ENCODE measurements around the gene SEPTIN3. TPM values are rescaled to one million over a fixed set of nuclear protein-coding genes. Genes with fewer than 3 reads are reported as not detected.
"Not testable (repeated sequence)": the region's sequence is repeated elsewhere in the genome, so short reads cannot be mapped to it uniquely, and the experiment has no call there.

Gene SEPTIN3
- total RNA-seq, 2 donors from 2014 or later: 0.52 TPM; not detected in 1

DNA sequence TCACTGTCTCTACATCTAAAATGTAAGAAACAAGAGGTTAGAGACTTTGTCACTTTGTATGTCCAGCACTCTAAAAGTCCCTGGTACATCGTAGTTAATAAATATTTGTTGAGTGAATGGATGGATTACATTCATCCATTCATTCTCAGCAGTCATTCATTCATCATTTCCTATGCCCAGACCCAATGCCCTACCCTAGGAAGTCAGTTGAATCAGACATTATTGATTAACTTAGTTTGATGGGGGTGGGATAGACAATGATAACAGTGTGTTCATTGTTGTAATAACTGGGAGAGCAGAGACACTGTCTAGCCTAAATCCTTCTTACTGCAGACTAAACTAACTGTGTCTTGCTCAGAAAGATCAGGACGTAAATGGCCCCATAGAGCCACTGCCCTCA, 21.1 kb upstream of the SEPTIN3 start:
- Histone ChIP-seq H3K4me3 (no peak overlapping the region), H3K36me3 (replicated peaks in 1 of 2; ENCODE audit: insufficient read depth in 1 of 2, low read depth in 2 of 2) (no peaks in the 10 kb centered on the region), H3K4me1 (peaks cover 15% of the 10 kb centered on the region), H3K27ac (no peak overlapping the region), H3K27me3 (no peaks in the 10 kb centered on the region), H3K9me3 (no peaks in the 10 kb centered on the region)
- WGBS, 2 donors: 73 to 81% methylated on average over 2 of the region's 2 CpGs
- no peak for DNase-seq
- ATAC-seq: no peak
- TF ChIP-seq CTCF (IDR thresholded peaks at IDR 0.05): no peak
- no peak for TF ChIP-seq POLR2A (IDR thresholded peaks at IDR 0.05)
- intact Hi-C loops (cut with DNase I): loop anchor here (10.0 kb wide), 1 partner anchor 243 kb away; no protein-coding TSS in a partner anchor

GRCh38 chr22:41948928-41949296, 20.3 kb upstream of the SEPTIN3 start:
- not testable (repeated sequence) for DNase-seq; ATAC-seq; H3K27me3 ChIP-seq; H3K27ac ChIP-seq; H3K36me3 ChIP-seq (replicated peaks in 1 of 2; ENCODE audit: insufficient read depth in 1 of 2, low read depth in 2 of 2); H3K9me3 ChIP-seq; H3K4me3 ChIP-seq
- intact Hi-C loops (cut with DNase I): loop anchor here (10.0 kb wide), 1 partner anchor 244 kb away; no protein-coding TSS in a partner anchor
- peaks cover 15% of the 10 kb centered on the region for H3K4me1 ChIP-seq
- WGBS, 2 donors: 82 to 91% methylated on average over 8 of the region's 8 CpGs

DNA sequence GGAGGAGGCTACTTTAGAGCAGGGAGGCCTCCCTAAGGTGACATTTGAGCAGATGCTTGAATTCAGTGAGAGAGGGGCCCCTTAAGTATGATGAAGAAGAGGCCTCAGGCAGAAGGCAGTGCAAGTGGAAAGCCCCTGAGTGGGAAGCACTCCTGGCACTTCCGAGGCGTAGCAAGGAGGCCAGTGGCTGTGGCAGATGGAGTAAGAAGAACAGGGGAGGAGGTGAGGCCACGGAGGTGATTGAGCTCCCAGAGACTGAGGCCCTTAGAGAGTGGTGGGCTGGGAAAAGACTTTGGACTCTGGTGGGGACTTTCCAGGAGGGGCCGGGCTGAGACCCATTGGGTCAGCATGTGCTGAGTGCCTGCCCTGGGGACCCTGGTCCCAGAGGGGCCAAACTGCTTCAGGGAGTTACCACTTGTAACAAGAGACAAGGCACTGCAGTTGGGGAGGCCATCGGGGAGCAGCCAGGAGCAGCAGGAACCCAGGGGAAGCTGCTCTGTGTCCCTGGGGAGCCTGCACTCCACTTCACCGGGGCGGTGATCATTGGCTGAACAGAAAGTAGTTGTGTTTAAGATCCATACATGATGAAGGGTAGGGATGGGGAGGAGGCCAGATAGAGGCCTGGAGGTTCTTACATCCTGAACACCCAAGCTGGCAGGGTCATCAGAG, 19.8 kb upstream of the SEPTIN3 start:
- H3K4me1 ChIP-seq: peaks cover 15% of the 10 kb centered on the region
- H3K9me3 ChIP-seq: no peaks in the 10 kb centered on the region
- no peaks in the 10 kb centered on the region for H3K36me3 ChIP-seq (replicated peaks in 1 of 2; ENCODE audit: insufficient read depth in 1 of 2, low read depth in 2 of 2)
- no peaks in the 10 kb centered on the region for H3K27me3 ChIP-seq
- TF ChIP-seq POLR2A (IDR thresholded peaks at IDR 0.05): no peak
- TF ChIP-seq CTCF (IDR thresholded peaks at IDR 0.05): no peak
- H3K27ac ChIP-seq: no peak overlapping the region
- no peak for ATAC-seq
- DNase-seq: no peak
- no peak overlapping the region for H3K4me3 ChIP-seq
- 86 to 89% methylated on average over 7 of the region's 7 CpGs for WGBS, 2 donors
- intact Hi-C loops (cut with DNase I): loop anchor here (10.0 kb wide), 1 partner anchor 245 kb away; no protein-coding TSS in a partner anchor

DNA sequence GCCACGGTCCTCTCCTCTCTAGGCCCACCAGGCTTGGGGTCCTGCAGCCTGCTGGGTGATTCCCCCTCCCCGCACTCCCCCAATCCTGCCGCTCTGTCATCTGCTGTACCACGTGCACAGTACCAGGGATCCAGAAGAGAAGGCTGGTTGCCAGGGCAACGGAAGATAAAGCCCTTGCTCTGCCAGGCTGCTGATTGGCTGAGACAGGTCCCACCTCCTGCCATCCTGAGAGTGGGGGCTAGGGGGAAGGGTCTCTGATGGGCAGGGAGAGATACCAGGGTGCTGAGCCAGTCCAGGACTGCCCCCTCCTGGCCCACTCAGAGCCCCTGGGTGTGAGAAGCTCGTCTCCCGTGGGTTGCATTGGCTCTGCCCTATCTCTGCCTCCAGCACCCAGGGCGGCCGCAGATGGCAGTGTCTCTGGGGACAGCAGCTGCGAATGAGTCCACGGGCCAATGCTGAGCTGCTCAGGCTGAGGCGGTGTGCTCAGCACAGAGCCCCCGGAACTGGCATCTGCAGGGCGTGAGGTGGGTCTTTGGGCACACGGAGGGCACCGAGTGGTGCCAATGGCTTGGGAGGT, 17.3 kb upstream of the SEPTIN3 start, which contains the start of gene SMIM45:
TSS of gene SMIM45 (plus strand) at position 253 of the 577 bp plus-strand sequence.
- no peak for TF ChIP-seq POLR2A (IDR thresholded peaks at IDR 0.05)
- TF ChIP-seq CTCF (IDR thresholded peaks at IDR 0.05): no peak
- intact Hi-C loops (cut with DNase I): no loop called here
- 53% methylated on average over 2 to 10 of the region's 16 CpGs for WGBS, 2 donors
- no peak within 1 kb of the TSS for H3K4me3 ChIP-seq
- H3K9me3 ChIP-seq: no peaks in the 10 kb centered on the region
- ATAC-seq: no peak
- peaks cover 5% of the 10 kb centered on the region for H3K4me1 ChIP-seq
- no peak for DNase-seq
- H3K27me3 ChIP-seq: no peaks in the 10 kb centered on the region
- H3K36me3 ChIP-seq (replicated peaks in 1 of 2; ENCODE audit: insufficient read depth in 1 of 2, low read depth in 2 of 2): no peaks in the 10 kb centered on the region
- no peak within 1 kb of the TSS for H3K27ac ChIP-seq

DNA sequence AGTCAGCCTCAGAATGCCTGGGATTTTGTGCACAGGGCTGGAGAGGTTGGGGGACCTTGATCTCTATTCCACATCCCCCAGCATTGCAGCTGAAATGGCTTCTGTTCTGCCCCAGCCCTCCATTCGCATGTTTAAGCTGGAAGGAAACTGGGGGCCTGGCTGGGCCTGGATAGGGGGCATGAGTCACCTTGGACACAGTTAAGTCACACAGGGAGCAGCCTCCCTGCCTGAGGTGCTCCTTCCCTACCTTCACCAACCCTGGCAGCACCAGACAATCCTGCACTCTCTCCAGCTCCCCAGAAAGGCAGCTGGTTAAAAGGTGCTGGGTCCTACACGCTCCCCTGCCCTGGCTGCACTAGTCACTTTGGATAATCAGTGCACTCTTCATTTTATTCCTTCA, 16.5 kb upstream of the SEPTIN3 start:
- Histone ChIP-seq H3K4me1 (peaks cover 3% of the 10 kb centered on the region), H3K27me3 (no peaks in the 10 kb centered on the region), H3K36me3 (replicated peaks in 1 of 2; ENCODE audit: insufficient read depth in 1 of 2, low read depth in 2 of 2) (no peaks in the 10 kb centered on the region), H3K9me3 (no peaks in the 10 kb centered on the region), H3K4me3 (no peak overlapping the region), H3K27ac (no peak overlapping the region)
- ATAC-seq (no peak), DNase-seq (no peak)
- WGBS, 2 donors: 83% methylated on average over 2 of the region's 2 CpGs; no CpG with 5 or more reads in 1 of the 2 donors
- TF ChIP-seq POLR2A (IDR thresholded peaks at IDR 0.05) (no peak), CTCF (IDR thresholded peaks at IDR 0.05) (no peak)
- intact Hi-C loops (cut with DNase I): no loop called here

Data from body of pancreas (tissue), 4 donors.